Measurements from ENCODE around the gene WDFY2. TPM values are rescaled to one million over a fixed set of nuclear protein-coding genes. Genes with fewer than 3 reads are reported as not detected.

Gene WDFY2
- total RNA-seq, 1 experiment from 2014 or later, result 4.1 TPM

Small RNA genes within 50 kb of the gene (microRNA-seq; reads per million reads assigned to microRNA genes)
- gene MIR4703 (ENCODE audit: unreplicated experiment), result not detected

Other genes with a start within 250 kb of the WDFY2 start
- not detected in 2 replicates for gene SERPINE3, start 244.8 kb upstream of the WDFY2 start, total RNA-seq (2014; rRNA removed)
- gene INTS6, start 131.4 kb upstream of the WDFY2 start, total RNA-seq (2014; rRNA removed), result 19.9 and 26.6 TPM in 2 replicates
- 1.2 and 2.6 TPM in 2 replicates for gene DHRS12, start 219.7 kb downstream of the WDFY2 start, total RNA-seq (2014; rRNA removed)

Measured in PC-3 (cell line).